HG03159 (cell line): ENCODE data around the gene KRTAP5-3.

Experiments used
- ATAC-seq: cut with Tn5 transposase; IDR thresholded peaks from one replicate; pipeline ENCODE4 v1.9.1; 2021; ENCODE audit warnings: mild to moderate bottlenecking, moderate library complexity; ENCODE audit not compliant: unreplicated experiment

KRTAP5-3 gene

DNA sequence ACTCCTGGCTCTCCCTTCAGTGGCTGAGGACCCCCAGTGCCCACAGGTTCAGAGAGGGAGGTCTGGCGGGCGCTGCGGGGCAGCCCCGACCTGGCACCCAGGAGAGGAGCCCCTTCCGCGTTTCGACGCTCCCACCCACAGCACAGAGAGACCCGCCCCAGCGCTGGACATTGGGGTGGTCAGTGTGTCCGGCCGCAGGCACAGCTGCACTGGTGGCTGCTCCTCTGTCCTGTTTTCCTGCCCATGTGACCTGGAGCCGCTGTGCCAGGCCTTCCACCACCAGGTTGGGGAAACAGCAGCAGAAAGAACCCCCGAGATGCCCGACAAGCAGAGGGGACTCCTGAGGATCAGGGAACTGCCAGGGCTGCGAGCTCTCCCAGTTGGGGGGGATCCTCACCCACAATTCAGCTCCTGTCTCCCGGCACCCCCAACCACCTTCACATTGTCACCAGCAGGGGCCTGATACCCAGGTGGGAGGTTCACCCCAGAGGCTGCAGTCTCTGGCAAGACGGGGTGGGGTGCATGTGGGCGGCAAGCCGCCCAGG lies 35.0 kb upstream of the KRTAP5-3 start:
- no peak for ATAC-seq

DNA sequence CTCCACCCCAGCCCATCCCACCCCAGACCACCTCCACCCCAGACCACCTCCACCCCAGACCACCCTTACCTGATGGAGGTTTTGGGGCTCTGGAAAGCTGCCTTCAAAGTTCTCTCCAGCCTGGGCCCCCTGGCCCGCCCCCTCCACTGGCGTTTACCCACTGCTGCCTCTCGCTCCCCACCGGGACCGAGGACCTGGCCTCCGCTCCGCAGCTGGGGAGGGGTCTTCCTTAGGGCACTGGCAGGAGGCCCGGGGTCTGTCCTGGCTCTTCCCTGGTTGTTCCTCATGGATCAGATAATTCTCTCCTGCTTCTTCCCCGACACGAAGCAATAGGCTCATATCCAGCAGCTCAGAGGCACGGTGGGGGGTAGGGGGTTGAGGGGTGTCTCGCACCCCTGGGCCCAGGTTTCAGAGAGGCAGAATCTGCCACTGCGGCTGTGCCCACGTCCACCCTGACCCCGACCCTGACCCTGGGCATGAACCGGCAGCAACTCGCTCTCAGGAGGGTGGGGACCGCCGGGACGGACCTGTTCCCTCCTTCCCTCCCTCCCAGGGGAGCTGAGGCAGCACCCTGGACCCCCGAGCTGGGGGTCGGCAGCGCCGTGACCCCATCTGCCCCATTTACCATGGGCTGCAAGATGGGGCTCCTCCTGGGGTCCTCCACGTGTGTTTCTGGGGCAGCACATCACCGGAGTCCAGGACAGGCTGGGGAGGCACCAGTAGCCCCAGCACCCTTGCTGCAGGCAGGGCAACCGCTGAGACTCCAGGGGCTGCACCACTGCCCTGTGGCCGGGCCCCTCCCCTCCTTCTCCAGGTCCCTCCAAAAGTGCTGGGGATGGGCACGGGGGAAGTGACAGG lies 34.3 kb upstream of the KRTAP5-3 start:
- no peak for ATAC-seq

DNA sequence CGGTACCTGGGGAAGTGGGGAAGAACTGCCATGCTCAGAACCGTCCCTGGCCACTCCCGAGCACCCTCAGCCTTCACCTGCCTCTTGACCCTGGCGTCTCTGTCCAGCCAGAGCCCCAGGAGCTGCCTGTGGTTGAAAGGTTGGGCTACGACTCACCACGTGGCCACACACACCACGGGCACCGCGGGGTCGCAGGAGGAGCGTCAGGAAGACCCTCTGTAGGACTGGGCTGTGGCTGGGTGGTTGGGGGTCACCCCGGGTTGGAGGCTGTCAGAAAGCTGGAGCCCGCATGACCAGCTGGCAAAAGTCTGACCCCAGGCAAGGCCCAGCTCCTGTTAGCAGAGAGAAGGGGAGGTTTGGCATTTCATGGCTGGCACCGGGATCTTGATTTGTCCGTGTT lies 32.8 kb upstream of the KRTAP5-3 start:
- ATAC-seq, result no peak

DNA sequence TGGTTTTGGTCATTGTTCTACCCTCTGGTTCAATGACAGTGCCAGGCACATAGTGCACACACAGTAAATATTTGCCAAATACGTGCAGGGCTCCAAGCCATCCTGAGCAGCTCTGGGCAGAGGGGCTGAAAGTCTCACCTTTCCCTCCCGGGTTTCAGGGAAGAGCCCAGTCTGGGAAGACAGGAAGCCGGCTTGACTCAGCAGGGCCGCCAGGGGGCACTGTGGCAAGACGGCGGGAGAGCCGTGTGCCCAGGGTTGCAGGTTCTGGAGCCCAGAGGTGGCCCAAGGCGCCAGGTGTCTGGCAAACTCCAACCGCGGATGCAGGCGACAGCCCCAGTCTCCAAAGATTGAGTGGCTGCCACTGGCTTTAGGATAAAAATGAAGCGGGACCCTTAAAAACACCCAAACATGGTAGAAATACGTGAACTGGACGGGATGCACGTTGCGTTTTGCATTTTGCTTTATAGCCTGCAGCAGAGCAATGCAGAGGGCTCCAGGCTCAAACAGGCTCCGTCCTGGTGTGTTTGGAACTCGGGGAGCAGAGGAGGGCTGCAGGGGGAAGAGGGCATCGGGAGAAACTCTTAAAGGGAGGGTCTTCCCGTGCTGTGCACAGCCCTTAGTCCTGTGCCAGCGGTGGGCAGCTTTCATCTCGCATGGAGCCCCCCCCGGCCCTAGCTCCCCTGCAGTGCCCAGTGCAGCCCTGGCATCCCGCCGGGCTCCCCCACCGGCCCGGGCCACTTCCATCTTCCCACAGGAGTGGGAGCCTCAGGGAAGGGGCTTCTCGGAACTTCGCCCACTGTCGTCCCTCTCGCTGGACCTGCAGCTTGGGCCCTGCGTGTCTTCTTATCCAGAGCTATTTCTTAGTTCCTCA lies 32.0 kb upstream of the KRTAP5-3 start:
- no peak for ATAC-seq

DNA sequence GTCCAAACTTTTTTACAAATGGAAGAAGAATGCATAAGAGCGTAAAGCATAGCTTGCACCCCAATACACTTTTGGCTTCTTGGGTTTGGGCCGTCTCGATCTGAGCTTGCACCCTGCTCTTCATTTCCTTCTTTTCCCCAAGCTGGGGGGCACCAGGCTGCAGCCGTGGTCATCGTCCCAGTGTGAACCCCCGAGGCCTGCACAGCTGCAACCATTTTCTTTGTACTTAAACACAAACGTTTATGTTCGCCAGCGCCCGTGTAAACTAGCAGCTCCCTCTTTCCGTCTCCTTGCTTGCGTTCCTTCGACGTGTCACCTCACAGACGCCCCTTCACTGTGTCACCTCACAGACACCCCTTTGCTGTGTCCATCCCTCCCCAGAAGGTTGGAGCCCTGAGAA lies 31.4 kb upstream of the KRTAP5-3 start:
- ATAC-seq, result no peak

DNA sequence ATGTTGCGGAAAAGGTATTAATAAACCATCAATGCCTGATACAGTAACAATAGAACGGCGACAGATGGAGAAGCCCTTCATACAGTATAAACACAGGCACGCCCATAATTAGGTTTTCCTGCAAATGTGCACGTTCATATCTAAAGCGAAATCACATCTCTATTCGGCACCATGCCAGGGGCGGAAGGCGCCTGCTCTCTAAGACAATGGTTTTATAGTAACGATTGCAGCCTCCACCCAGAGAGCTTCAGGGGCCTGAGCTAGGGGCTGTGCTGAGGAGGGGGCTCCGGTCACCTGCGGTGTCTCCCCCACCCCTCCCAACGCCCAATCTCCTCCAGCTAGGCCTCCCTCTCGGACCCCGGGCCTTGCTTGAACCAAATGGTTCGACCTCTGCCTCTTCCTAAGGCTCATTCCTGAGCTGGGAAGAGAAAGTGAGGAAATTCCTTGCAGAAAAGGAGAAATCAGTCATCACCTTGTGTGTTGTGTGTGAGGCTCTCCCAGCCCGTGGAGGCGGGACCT lies 30.9 kb upstream of the KRTAP5-3 start:
- ATAC-seq, result no peak

DNA sequence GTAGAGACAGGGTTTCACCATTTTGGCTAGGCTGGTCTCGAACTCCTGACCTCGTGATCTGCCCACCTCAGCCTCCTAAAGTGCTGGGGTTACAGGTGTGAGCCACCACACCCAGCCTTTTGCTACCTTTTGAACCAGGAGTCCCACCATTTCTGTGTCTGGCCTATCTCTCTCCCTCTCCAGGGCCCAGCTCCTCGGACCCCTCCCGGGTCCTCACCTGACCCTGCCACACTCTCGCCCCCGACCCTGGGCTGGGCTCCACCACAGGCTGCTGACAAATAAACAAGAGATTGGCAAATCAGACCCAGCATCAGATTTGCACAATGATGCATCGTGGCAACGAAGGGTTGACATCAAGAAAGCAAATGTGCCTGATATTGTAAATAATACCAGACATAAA lies 30.1 kb upstream of the KRTAP5-3 start:
- no peak for ATAC-seq

DNA sequence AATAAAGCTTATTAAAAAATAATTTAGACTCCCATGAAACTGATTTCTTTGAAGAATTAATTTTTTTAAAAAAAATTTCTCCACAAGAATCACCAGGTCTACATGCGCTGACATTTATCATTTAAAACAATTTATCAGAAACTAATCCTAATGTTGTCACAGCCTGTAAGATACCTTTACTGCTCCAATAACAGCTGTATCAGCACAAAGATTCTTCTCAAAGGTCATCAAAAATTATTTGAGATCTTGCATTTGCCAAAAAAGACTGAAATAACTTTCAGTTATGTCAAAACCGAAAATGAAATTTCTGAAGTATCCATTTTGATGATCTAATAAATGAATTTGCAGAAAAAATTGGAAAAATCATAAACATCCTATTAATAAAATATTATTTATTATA lies 29.4 kb upstream of the KRTAP5-3 start:
- ATAC-seq, result no peak

DNA sequence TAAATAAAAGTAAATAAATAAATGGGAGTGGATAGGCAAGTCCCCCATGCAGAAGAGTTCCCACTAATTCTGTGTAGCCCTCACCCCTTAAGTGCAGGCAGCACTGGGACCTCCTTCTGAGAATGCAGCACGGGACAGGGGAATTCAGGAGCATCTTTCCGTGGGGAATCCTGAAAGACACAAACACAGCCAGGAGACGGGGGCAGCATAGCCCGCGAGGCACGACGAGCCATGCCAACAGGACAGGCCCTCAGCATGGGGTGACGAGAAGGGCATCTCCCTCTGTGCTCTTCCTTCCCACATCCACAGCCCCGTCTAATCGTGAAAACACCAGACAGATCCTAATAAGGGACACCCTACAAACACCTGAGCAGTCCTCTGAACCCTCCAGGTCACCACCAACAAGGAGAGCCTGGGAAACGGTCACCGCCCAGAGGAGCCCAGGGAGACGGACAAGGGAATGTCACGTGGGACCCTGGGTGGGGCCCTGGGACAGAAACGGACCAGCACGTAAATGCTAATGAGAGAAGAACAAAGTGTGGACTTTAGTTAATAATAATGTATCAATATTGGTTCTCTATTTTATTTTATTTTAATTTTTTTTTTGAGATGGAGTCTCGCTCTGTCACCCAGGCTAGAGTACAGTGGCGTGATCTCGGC lies 28.2 kb upstream of the KRTAP5-3 start:
- no peak for ATAC-seq

DNA sequence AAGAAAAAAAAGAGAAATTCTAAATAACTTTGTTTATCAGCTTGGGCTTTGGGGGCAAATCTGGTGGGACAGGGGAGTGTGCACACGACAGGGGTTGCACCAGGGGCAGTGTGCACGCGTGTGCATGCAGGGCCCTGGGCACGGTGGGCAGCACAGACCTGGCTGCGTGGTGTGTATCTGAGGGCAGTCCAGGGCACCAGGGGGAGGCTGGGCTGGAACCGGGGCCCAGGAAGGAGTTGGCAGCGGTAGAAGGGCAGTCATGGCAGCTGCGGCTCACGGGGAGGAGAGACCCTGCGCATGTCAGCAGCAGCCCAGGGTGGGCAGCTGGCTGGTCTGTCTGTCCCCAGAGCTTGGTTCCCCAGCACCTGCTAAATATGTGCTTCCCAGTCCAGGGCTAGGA lies 25.6 kb upstream of the KRTAP5-3 start:
- no peak for ATAC-seq

DNA sequence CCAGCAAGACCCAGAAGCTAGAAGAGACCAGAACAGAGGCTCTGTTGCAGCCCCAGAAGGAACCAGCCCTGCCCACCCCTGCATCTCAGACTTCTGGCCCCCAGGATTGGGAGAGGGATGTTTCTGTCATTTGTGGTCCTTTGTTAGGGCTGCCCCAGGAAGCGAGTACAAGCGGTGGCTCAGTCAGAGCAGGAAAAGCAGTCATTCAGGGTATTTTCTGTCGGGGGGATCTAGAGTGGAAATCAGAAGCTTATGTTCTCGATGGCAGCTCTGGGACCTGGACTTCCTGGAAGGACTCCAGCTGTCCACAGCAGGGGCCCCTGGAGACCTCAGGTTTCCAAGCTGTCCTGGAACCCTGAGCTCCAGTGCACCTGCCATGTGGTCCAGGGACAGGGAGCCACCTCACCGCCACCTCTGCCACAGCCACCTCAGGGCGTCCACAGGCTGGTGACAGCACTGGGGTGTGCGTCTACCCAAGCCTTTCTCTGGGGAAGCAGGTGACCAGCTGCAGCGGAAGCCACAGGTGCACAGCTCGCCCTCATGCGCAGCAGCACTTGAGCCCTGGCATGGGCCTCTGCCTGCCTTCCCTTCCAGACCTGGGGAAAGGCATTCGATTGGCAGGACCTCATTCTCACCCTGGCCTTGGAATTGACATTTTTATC lies 23.9 kb upstream of the KRTAP5-3 start:
- no peak for ATAC-seq

DNA sequence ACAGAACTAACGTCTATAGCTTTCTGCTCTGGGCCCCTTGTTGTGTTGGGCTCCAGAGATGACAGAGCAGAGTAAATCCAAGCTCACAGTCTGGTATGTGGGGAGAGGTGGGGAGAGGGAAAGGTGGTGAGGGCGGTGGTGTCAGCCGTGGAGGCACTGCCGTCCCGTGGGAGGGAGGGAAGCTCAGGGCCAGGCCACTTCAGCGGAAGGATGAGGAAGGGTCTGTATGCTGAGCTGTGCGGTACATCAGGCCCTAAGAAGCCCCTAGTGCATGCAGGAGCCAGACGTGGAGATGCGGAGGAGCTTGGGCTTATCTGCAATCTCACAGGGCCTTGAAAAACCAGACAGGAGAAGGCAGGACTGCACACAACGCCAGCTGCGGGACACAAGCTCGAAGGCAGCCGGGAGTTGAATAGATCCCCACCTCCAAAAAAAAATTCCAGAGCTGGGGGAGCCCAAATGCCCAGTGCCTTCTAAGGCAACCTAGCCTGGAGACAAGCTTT lies 22.9 kb upstream of the KRTAP5-3 start:
- ATAC-seq, result no peak

DNA sequence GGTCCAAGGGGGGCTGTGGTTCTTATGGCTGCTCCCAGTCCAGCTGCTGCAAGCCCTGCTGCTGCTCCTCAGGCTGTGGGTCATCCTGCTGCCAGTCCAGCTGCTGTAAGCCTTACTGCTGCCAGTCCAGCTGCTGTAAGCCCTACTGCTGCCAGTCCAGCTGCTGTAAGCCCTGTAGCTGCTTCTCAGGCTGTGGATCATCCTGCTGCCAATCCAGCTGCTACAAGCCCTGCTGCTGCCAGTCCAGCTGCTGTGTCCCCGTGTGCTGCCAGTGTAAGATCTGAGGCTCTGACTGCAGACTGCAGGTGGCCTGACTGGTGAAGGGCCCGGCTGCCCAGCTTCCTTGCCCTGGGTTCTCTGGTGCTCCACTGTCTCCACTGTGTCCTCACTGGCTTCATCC lies 22.0 kb upstream of the KRTAP5-3 start:
- ATAC-seq, result no peak

DNA sequence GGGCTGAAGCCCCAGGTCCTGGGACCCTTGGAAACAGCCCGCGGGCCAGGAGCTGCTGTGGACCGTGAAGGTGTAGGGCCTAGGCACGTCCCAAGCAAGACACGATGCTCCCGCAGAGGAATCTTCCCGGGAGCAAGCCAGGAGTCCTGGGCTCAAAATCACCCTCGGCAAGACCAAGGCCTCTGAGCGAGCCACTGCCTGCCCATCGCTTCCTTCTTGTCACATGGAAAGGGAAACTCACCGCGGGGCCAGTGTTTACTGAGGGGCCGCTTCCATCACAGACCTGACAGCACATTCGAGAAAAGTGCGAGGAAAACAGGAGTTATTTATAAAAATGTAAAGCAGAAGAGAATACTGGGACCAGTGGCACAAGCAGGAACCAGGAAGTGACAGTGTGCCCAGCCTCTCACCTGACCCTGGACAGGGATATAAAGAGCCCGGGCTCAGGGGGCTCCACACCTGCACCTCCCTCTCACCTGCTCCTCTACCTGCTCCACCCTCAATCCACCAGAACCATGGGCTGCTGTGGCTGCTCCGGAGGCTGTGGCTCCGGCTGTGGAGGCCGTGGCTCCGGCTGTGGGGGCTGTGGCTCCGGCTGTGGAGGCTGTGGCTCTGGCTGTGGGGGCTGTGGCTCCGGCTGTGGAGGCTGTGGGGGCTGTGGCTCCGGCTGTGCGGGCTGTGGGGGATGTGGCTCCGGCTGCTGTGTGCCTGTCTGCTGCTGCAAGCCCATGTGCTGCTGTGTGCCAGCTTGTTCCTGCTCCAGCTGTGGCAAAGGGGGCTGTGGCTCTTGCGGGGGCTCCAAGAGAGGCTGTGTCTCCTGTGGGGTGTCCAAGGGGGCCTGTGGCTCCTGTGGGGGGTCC lies 21.3 kb upstream of the KRTAP5-3 start, which contains the start of gene KRTAP5-5:
KRTAP5-5 (plus strand) TSS at position 450 of the 860 bp plus-strand sequence; CDS start at position 516, 66 bp downstream.
- ATAC-seq, result no peak

DNA sequence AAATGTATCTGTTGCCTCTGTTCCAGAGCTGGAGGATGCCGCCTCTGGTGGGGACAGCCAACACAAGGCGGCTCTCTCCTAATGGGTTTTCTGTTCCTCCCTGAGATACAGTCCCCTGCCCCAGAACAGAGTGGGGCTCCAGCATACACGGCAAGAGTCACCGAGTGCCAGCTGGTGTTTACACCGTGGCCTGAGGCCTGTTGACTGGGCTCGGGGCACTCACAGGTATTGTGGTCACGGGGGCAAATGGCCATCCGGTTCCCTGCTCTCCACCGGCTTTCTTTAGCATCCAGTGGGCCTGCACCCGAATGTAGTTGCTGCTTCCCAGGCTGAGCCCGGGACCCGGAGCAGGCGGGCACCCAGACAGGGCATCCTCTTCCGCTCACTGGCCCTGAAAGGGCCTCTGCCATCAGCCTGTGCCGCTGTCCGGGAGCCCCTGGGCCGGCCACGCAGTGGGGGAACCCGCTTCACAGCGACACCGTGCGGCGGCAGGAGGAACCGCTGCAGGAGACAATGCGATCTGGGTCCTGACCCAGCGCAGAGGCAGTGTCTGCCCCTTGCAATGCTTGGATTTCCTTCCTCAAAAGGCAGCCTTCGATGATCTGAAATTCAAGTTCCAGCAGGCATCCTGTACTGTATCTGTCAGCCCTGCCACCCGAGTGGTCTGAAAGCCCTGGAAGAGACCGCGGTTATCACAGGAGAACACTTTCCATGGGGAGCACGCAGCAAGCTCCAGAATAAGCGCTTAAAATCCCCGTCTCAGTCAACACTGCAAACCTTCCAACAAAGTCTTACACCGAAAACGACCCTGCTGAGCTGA lies 20.5 kb upstream of the KRTAP5-3 start:
- ATAC-seq, result no peak

DNA sequence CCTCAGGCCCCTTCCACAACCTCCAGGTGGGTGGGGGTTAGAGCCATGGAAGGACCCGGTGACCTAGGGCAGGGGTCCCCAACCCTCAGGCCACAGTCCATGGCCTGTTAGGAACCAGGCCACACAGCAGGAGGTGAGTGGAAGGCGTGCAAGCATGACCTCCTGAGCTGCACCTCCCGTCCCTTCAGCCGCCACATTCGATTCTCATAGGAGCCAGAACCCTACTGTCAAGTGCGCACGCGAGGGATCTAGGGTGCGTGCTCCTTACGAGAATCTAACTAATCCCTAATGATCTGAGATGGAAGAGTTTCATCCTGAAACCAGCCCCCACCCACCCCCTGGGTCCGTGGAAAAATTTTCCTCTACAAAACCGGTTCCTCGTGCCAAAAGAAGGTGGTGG lies 17.3 kb upstream of the KRTAP5-3 start:
- no peak for ATAC-seq

DNA sequence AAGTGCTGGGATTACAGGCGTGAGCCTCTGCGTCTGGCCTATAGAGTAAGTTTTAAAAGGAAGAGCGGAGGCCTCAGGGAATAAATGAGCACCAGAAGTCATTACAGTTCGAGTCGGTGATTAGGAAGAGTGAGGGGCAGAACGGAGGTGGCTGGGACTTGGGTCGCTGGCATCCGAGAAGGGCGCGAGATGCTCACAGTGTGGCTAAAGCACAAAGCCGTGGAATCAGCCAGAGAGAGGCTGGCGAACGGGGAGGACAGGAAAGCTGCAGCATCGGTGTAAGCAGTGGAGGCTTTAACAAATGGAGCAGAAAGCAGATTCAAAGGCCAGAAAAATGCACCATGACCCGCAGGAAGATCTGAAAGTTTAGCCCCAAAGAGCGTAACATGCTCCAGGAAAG lies 16.4 kb upstream of the KRTAP5-3 start:
- no peak for ATAC-seq

DNA sequence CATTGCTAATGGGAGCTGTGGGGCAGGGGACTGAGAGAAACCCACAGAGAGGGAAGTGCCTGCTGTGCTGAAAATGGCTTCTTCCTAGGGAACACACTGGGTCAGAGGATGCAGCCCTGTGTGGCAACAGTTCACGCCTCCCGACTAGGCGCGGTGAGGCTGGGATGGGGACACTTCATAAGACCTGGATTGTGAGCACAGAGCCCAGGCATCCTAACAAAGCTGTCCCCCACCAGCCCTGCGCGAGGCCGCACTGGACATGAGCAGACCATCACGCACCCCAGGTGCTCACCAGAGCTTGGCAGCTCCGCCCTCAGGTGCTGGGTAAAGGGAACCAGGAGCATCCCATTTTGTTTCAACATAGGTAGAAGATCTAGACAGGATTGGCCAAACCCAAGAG lies 15.5 kb upstream of the KRTAP5-3 start:
- no peak for ATAC-seq
